ENCODE results near the gene SDS.

DNA sequence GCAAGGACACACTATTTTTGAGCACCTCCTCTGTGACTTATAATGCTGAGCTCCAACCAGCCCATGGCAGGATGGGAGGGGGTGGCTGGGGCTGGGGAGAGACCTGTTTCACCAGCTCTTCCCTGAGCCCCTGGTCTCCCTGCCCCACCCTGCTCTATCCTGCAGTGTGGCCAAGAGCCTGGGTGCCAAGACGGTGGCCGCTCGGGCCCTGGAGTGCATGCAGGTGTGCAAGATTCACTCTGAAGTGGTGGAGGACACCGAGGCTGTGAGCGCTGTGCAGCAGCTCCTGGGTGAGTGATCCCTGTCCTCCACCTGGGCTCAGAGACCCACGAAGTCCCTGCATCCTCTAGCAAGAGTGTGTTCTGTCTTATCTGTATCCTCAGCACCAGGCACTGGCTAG, 32.9 kb upstream of the SDS start:
- TF ChIP-seq POLR2A (IDR thresholded peaks at IDR 0.05), result no peak
- TF ChIP-seq, protein P1, sequence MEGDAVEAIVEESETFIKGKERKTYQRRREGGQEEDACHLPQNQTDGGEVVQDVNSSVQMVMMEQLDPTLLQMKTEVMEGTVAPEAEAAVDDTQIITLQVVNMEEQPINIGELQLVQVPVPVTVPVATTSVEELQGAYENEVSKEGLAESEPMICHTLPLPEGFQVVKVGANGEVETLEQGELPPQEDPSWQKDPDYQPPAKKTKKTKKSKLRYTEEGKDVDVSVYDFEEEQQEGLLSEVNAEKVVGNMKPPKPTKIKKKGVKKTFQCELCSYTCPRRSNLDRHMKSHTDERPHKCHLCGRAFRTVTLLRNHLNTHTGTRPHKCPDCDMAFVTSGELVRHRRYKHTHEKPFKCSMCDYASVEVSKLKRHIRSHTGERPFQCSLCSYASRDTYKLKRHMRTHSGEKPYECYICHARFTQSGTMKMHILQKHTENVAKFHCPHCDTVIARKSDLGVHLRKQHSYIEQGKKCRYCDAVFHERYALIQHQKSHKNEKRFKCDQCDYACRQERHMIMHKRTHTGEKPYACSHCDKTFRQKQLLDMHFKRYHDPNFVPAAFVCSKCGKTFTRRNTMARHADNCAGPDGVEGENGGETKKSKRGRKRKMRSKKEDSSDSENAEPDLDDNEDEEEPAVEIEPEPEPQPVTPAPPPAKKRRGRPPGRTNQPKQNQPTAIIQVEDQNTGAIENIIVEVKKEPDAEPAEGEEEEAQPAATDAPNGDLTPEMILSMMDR (IDR thresholded peaks at IDR 0.05), result no peak
